HCT116 (cell line): ENCODE results near the gene CALHM2. TPM values are rescaled to one million over a fixed set of nuclear protein-coding genes. Genes with fewer than 3 reads are reported as not detected.

Experiments
- ATAC-seq: fragments of 200-7000 bp; cut with Tn5 transposase; 2 replicates; pipeline ENCODE4 v1.9.1; 2020; ENCODE audit warnings: mild to moderate bottlenecking, moderate library complexity
- BruUV-seq: library from RNA; stranded (reverse); fragments of 400-500 nt; replicated peaks from 2 replicates; lab custom pipeline; 2021; lab: Mats Ljungman, UMichigan
- CTCF ChIA-PET: fragments of 300-600 bp; sonication (Branson Sonifier 250); formaldehyde crosslinking; loops from one replicate; lab custom pipeline; 2021; ENCODE audit warnings: antibody characterized with exemption; lab: Charles Lee
- POLR2A ChIA-PET: fragments of 300-600, 350-600 bp; sonication (Branson Sonifier 250); formaldehyde crosslinking; loops from one replicate; lab custom pipeline; 2021; ENCODE audit warnings: antibody characterized with exemption; lab: Charles Lee
- RAD21 ChIA-PET, 2 experiments: fragments of 300-600 bp; sonication (Branson Sonifier 250); formaldehyde crosslinking; loops; one replicate each; lab custom pipeline; 2023; ENCODE audit warnings: low total read pairs in 2 of 2; ENCODE audit not compliant: uncharacterized antibody in 2 of 2, unreplicated experiment in 2 of 2, low non-redundant PET in 1 of 2; lab: Charles Lee
- DNase-seq: peaks from one replicate; pipeline ENCODE4 v3.0.0-alpha.2; 2010; ENCODE audit warnings: low read depth, low spot score
- H2AFZ ChIP-seq: fragments of 200-600 bp; shearing (Covaris generic), sonication (generic); 2 replicates; pipeline ENCODE4 v1.6.1; 2017; ENCODE audit warnings: low read depth, mixed run types, mixed read lengths, antibody characterized with exemption, low read length; ENCODE audit not compliant: poor library complexity, severe bottlenecking
- H3K27ac ChIP-seq: 2 replicates; pipeline ENCODE4 v1.5.1; 2012; ENCODE audit warnings: low read depth, low read length
- H3K27me3 ChIP-seq: fragments of 200-600 bp; sonication (generic); 2 replicates; pipeline ENCODE4 v1.6.1; 2016; ENCODE audit warnings: mixed run types, low read length, mixed read lengths; ENCODE audit not compliant: insufficient read depth
- H3K36me3 ChIP-seq, 2 experiments: fragments of 200-500 bp in 1 of 2; fragments of 200-600 bp in 1 of 2; sonication (Bioruptor generic) in 1 of 2; sonication (generic) in 1 of 2; 2 replicates each; pipeline versions ENCODE4 v1.5.1 to v1.6.1; 2014 to 2016; ENCODE audit warnings: low read length in 2 of 2, inconsistent platforms in 1 of 2, mixed read lengths in 1 of 2, mixed run types in 1 of 2; ENCODE audit not compliant: insufficient read depth in 2 of 2, control insufficient read depth in 1 of 2
- H3K4me1 ChIP-seq, 2 experiments: fragments of 200-600 bp in 1 of 2; sonication (generic) in 1 of 2; 2 replicates each; pipeline versions ENCODE4 v1.5.1 to v1.6.1; 2012 to 2017; ENCODE audit warnings: low read length in 2 of 2, inconsistent platforms in 1 of 2, mild to moderate bottlenecking in 1 of 2, mixed read lengths in 1 of 2, mixed run types in 1 of 2, moderate library complexity in 1 of 2; ENCODE audit not compliant: insufficient read depth in 2 of 2, control insufficient read depth in 1 of 2
- H3K4me2 ChIP-seq: fragments of 200-600 bp; sonication (generic); 2 replicates; pipeline ENCODE4 v1.6.1; 2017; ENCODE audit warnings: mixed run types, low read length, mixed read lengths
- H3K4me3 ChIP-seq, 2 experiments: fragments of 200-600 bp in 1 of 2; sonication (generic) in 1 of 2; replicated peaks in 1 of 2; 2 replicates each; pipeline ENCODE4 v1.5.1; 2011 to 2016; ENCODE audit warnings: low read length in 2 of 2, control low read depth in 1 of 2, low read depth in 1 of 2, mild to moderate bottlenecking in 1 of 2, mixed read lengths in 1 of 2, mixed run types in 1 of 2
- H3K79me2 ChIP-seq: fragments of 200-600 bp; sonication (generic); 2 replicates; pipeline ENCODE4 v1.6.1; 2017; ENCODE audit warnings: mild to moderate bottlenecking, mixed run types, low read length, moderate library complexity, mixed read lengths; ENCODE audit not compliant: insufficient read depth
- H3K9ac ChIP-seq: fragments of 200-600 bp; sonication (generic); 2 replicates; pipeline ENCODE4 v1.6.1; 2016; ENCODE audit warnings: low read length, mixed read lengths
- H3K9me2 ChIP-seq: fragments of 200-600 bp; sonication (generic), shearing (Covaris generic); 2 replicates; pipeline ENCODE4 v1.6.1; 2017; ENCODE audit warnings: mixed run types, mild to moderate bottlenecking, moderate library complexity; ENCODE audit not compliant: insufficient read depth
- H3K9me3 ChIP-seq, 2 experiments: fragments of 200-500 bp in 1 of 2; fragments of 200-600 bp in 1 of 2; sonication (Bioruptor generic) in 1 of 2; sonication (generic) in 1 of 2; 2 replicates each; pipeline ENCODE4 v1.6.1; 2014 to 2017; ENCODE audit warnings: low read length in 2 of 2, mixed read lengths in 2 of 2, inconsistent platforms in 1 of 2, low read depth in 1 of 2, mild to moderate bottlenecking in 1 of 2, mixed run types in 1 of 2, moderate library complexity in 1 of 2; ENCODE audit not compliant: control insufficient read depth in 1 of 2, insufficient read depth in 1 of 2
- H4K20me1 ChIP-seq: fragments of 200-600 bp; sonication (generic), shearing (Covaris generic); 2 replicates; pipeline ENCODE4 v1.6.1; 2017; ENCODE audit warnings: mixed run types, mild to moderate bottlenecking, moderate library complexity; ENCODE audit not compliant: insufficient read depth
- CEBPB ChIP-seq: IDR thresholded peaks from 2 replicates; pipeline ENCODE4 v1.6.1; 2012; ENCODE audit warnings: low read depth
- EGR1 ChIP-seq: IDR thresholded peaks from 2 replicates; pipeline ENCODE4 v1.6.1; 2012; ENCODE audit warnings: low read depth
- ELF1 ChIP-seq: IDR thresholded peaks from 2 replicates; pipeline ENCODE4 v1.6.1; 2012; ENCODE audit warnings: low read depth, borderline replicate concordance
- EZH2phosphoT487 ChIP-seq: fragments of 200-600 bp; IDR thresholded peaks from 2 replicates; pipeline ENCODE4 v1.6.1; 2018; ENCODE audit warnings: antibody characterized with exemption, borderline replicate concordance
- POLR2A ChIP-seq: IDR thresholded peaks from 2 replicates; pipeline ENCODE4 v1.7.0; 2011; ENCODE audit warnings: borderline replicate concordance; ENCODE audit not compliant: insufficient read depth, insufficient read length; ENCODE audit errors: extremely low read depth
- POLR2AphosphoS5 ChIP-seq: IDR thresholded peaks from 2 replicates; pipeline ENCODE4 v1.6.1; 2011; ENCODE audit warnings: mild to moderate bottlenecking, low read depth, low read length, moderate library complexity
- RAD21 ChIP-seq: IDR thresholded peaks from 2 replicates; pipeline ENCODE4 v1.6.1; 2012; ENCODE audit warnings: low read depth, mild to moderate bottlenecking
- SIN3A ChIP-seq: IDR thresholded peaks from 2 replicates; pipeline ENCODE4 v1.6.1; 2012; ENCODE audit warnings: low read depth
- SP1 ChIP-seq: IDR thresholded peaks from 2 replicates; pipeline ENCODE4 v1.6.1; 2012; ENCODE audit warnings: low read depth
- intact Hi-C: fragments of 100-400 bp; cut with micrococcal nuclease; formaldehyde crosslinking; loops from 2 replicates; pipeline ENCODE4 v1.10.0; 2022
- total RNA-seq: library from RNA; stranded (reverse); gene quantifications from one replicate; pipeline ENCODE4 v1.2.1, GENCODE V29; 2021; ENCODE audit not compliant: unreplicated experiment
- TF ChIP-seq, protein P1 (sequence below), 3 experiments: fragments of 200-600 bp in 1 of 3; sonication (generic) in 1 of 3; IDR thresholded peaks in 2 of 3; conservative IDR thresholded peaks in 1 of 3; 2 replicates each; pipeline ENCODE4 v1.5.1; 2012 to 2017; ENCODE audit warnings: low read depth in 2 of 3, low read length in 2 of 3, antibody characterized with exemption in 1 of 3, borderline replicate concordance in 1 of 3, control low read depth in 1 of 3, mild to moderate bottlenecking in 1 of 3, mixed read lengths in 1 of 3, mixed run types in 1 of 3, moderate library complexity in 1 of 3; ENCODE audit not compliant: insufficient read depth in 1 of 3
- TF ChIP-seq, protein P2 (sequence below): IDR thresholded peaks from 2 replicates; pipeline ENCODE4 v1.6.1; 2012

Gene CALHM2
- total RNA-seq, 1 experiment from 2014 or later: 46.1 TPM

DNA sequence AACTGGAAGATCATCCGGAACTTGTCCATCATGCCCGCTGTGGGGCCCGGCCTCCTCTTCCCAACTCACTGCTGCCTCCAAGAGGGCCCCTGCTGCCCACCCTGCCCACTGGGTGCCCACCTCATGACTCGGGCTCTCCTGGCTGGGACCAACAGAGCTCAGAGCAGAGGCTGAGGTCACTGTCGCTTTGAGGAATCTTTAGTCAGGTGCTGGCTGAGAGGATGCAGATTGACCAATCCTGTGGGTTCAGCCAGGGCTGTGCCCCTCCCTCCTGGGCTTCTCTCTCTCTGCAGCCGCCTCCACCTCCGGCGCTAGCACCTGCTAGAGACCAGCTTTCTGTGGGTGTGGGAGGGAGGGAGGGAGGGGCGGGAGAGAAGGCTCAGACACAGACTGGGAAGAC lies 6.5 kb upstream of the CALHM2 start, which contains the start of gene CALHM1:
TSS of gene CALHM1 (minus strand) at position 181 of the 400 bp plus-strand sequence. CDS start at position 32, 149 bp downstream.
- no peak within 1 kb of the TSS for H3K9ac ChIP-seq
- H3K27ac ChIP-seq: no peak within 1 kb of the TSS
- DNase-seq: no peak
- no peak within 1 kb of the TSS for H3K4me3 ChIP-seq
- H3K79me2 ChIP-seq: no peaks in the 10 kb centered on the region
- peak; percentile 62 for ATAC-seq
- no TSS peak for BruUV-seq
- no peaks in the 10 kb centered on the region for H3K9me2 ChIP-seq
- intact Hi-C loops: no loop called here
- H3K4me1 ChIP-seq: peaks cover 0 to 6% of the 10 kb centered on the region in 2 experiments; a peak in 2 of 4 replicates
- no peak within 1 kb of the TSS for H3K4me2 ChIP-seq
- ChIA-PET POLR2A (interaction anchor here (0.8 kb wide), 1 partner anchor 54 kb away, joined by 5 read pairs; no protein-coding TSS in a partner anchor), CTCF (no interaction called here), RAD21 (no interaction called here)
- TF ChIP-seq EZH2phosphoT487 (no peak), POLR2AphosphoS5 (no peak), EGR1 (no peak), ELF1 (no peak), POLR2A (no peak), SIN3A (no peak), CEBPB (no peak), SP1 (no peak), RAD21 (no peak)
- TF ChIP-seq, protein P1, sequence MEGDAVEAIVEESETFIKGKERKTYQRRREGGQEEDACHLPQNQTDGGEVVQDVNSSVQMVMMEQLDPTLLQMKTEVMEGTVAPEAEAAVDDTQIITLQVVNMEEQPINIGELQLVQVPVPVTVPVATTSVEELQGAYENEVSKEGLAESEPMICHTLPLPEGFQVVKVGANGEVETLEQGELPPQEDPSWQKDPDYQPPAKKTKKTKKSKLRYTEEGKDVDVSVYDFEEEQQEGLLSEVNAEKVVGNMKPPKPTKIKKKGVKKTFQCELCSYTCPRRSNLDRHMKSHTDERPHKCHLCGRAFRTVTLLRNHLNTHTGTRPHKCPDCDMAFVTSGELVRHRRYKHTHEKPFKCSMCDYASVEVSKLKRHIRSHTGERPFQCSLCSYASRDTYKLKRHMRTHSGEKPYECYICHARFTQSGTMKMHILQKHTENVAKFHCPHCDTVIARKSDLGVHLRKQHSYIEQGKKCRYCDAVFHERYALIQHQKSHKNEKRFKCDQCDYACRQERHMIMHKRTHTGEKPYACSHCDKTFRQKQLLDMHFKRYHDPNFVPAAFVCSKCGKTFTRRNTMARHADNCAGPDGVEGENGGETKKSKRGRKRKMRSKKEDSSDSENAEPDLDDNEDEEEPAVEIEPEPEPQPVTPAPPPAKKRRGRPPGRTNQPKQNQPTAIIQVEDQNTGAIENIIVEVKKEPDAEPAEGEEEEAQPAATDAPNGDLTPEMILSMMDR (IDR thresholded peaks at IDR 0.05 in 2 of 3, conservative IDR thresholded peaks at IDR 0.05 in 1 of 3; ENCODE audit: borderline replicate concordance in 1 of 3, insufficient read depth in 1 of 3, low read depth in 2 of 3, low read length in 2 of 3): no peak
- TF ChIP-seq, protein P2, sequence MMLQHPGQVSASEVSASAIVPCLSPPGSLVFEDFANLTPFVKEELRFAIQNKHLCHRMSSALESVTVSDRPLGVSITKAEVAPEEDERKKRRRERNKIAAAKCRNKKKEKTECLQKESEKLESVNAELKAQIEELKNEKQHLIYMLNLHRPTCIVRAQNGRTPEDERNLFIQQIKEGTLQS: no peak
- H3K9me3 ChIP-seq: no peaks in the 10 kb centered on the region
- no peak within 1 kb of the TSS for H2AFZ ChIP-seq
- H3K27me3 ChIP-seq: no peaks in the 10 kb centered on the region
- no peaks in the 10 kb centered on the region for H3K36me3 ChIP-seq
- no peaks in the 10 kb centered on the region for H4K20me1 ChIP-seq
